H1 (cell line): Measurements from ENCODE around the gene ID2. TPM values are rescaled to one million over a fixed set of nuclear protein-coding genes. Genes with fewer than 3 reads are reported as not detected.

Experiments
- CTCF ChIA-PET: fragments of 300-600 bp; sonication (Branson Sonifier 250); formaldehyde crosslinking; loops from one replicate; lab custom pipeline; 2021; ENCODE audit not compliant: partially characterized antibody; lab: Charles Lee
- POLR2A ChIA-PET: fragments of 300-600 bp; sonication (Branson Sonifier 250); formaldehyde crosslinking; loops from one replicate; lab custom pipeline; 2021; ENCODE audit warnings: inconsistent platforms; ENCODE audit not compliant: partially characterized antibody; lab: Charles Lee
- DNase-seq, 2 experiments: peaks; one replicate each; pipeline versions ENCODE4 v3.0.0 to v3.0.0-alpha.2; 2010 to 2022; ENCODE audit warnings: low spot score in 2 of 2, low read depth in 1 of 2, mixed read lengths in 1 of 2
- FAIRE-seq: peaks from 2 replicates; lab custom pipeline; 2011; peaks lifted over from hg19 to GRCh38; lab: Jason Lieb, UNC
- H2AFZ ChIP-seq: 2 replicates; pipeline ENCODE4 v1.8.1; 2012; ENCODE audit warnings: low read length, inconsistent platforms
- H2AK5ac ChIP-seq: 2 replicates; pipeline ENCODE4 v1.6.1; 2013; ENCODE audit warnings: low read depth, low read length
- H2BK120ac ChIP-seq: replicated peaks from 2 replicates; pipeline ENCODE3; 2013; ENCODE audit warnings: low read depth, low read length, inconsistent platforms
- H2BK12ac ChIP-seq: 2 replicates; pipeline ENCODE4 v1.6.1; 2013; ENCODE audit warnings: low read depth, low read length
- H2BK15ac ChIP-seq: 2 replicates; pipeline ENCODE4 v1.6.1; 2013; ENCODE audit warnings: low read length
- H2BK20ac ChIP-seq: 2 replicates; pipeline ENCODE4 v1.6.1; 2013; ENCODE audit warnings: low read length
- H2BK5ac ChIP-seq: 2 replicates; pipeline ENCODE4 v1.6.1; 2013; ENCODE audit warnings: low read depth, low read length
- H3K14ac ChIP-seq: 2 replicates; pipeline ENCODE4 v1.6.1; 2013; ENCODE audit warnings: inconsistent platforms; ENCODE audit not compliant: insufficient read length
- H3K18ac ChIP-seq: 2 replicates; pipeline ENCODE4 v1.6.1; 2013; ENCODE audit warnings: low read length; ENCODE audit errors: extremely low read depth
- H3K23ac ChIP-seq: 2 replicates; pipeline ENCODE4 v1.6.1; 2013; ENCODE audit warnings: inconsistent platforms; ENCODE audit not compliant: insufficient read length
- H3K23me2 ChIP-seq: 2 replicates; pipeline ENCODE4 v1.6.1; 2013; ENCODE audit warnings: low read depth, low read length
- H3K27ac ChIP-seq: 2 replicates; pipeline ENCODE4 v1.6.1; 2011; ENCODE audit warnings: low read depth, low read length, inconsistent platforms
- H3K27me3 ChIP-seq, 4 experiments: replicated peaks in 1 of 4; 1 replicate in 1 of 4; 2 replicates in 3 of 4; pipeline versions ENCODE4 v1.6.1 to v1.8.1; 2011 to 2013; ENCODE audit warnings: low read length in 3 of 4, mild to moderate bottlenecking in 3 of 4, inconsistent platforms in 2 of 4, mixed read lengths in 2 of 4, moderate library complexity in 1 of 4; ENCODE audit not compliant: control insufficient read depth in 3 of 4, insufficient read depth in 3 of 4; ENCODE audit errors: extremely low read depth in 1 of 4
- H3K36me3 ChIP-seq, 4 experiments: 2 replicates each; pipeline versions ENCODE4 v1.6.1 to v1.8.1; 2011 to 2013; ENCODE audit warnings: mild to moderate bottlenecking in 4 of 4, low read length in 3 of 4, moderate library complexity in 2 of 4, control low read depth in 1 of 4, inconsistent platforms in 1 of 4; ENCODE audit not compliant: insufficient read depth in 4 of 4, control insufficient read depth in 2 of 4
- H3K4ac ChIP-seq: replicated peaks from 2 replicates; pipeline ENCODE3; 2013; ENCODE audit warnings: low read length, low read depth, mixed read lengths, inconsistent platforms; ENCODE audit not compliant: insufficient read length
- H3K4me1 ChIP-seq, 4 experiments: replicated peaks in 1 of 4; 1 replicate in 1 of 4; 2 replicates in 3 of 4; pipeline versions ENCODE4 v1.6.1 to v1.8.1; 2011 to 2013; ENCODE audit warnings: low read length in 3 of 4, inconsistent platforms in 2 of 4, mixed read lengths in 1 of 4; ENCODE audit not compliant: insufficient read depth in 4 of 4, control insufficient read depth in 3 of 4
- H3K4me2 ChIP-seq, 2 experiments: 2 replicates each; pipeline versions ENCODE4 v1.6.1 to v1.8.1; 2011 to 2013; ENCODE audit warnings: low read depth in 2 of 2, low read length in 2 of 2, control low read depth in 1 of 2, inconsistent platforms in 1 of 2, mild to moderate bottlenecking in 1 of 2; ENCODE audit not compliant: insufficient read depth in 1 of 2
- H3K4me3 ChIP-seq, 4 experiments: fragments of 200-600, 300-600 bp in 1 of 4; sonication (generic), shearing (Covaris generic), sonication (Bioruptor Twin) in 1 of 4; 2 replicates each; pipeline versions ENCODE4 v1.5.1 to v1.8.1; 2011 to 2016; ENCODE audit warnings: low read length in 4 of 4, low read depth in 3 of 4, control low read depth in 2 of 4, inconsistent platforms in 2 of 4, mild to moderate bottlenecking in 2 of 4, mixed read lengths in 1 of 4, moderate library complexity in 1 of 4; ENCODE audit not compliant: insufficient read depth in 2 of 4; ENCODE audit errors: extremely low read depth in 1 of 4
- H3K56ac ChIP-seq: replicated peaks from 2 replicates; pipeline ENCODE3; 2013; ENCODE audit warnings: low read depth, mild to moderate bottlenecking, mixed read lengths, low read length, inconsistent platforms; ENCODE audit not compliant: insufficient read length
- H3K79me1 ChIP-seq: 2 replicates; pipeline ENCODE4 v1.6.1; 2013; ENCODE audit warnings: low read depth, low read length, control low read depth
- H3K79me2 ChIP-seq, 2 experiments: 2 replicates each; pipeline versions ENCODE4 v1.6.1 to v1.8.1; 2012 to 2013; ENCODE audit warnings: low read length in 2 of 2, mild to moderate bottlenecking in 2 of 2, inconsistent platforms in 1 of 2; ENCODE audit not compliant: insufficient read depth in 2 of 2, control insufficient read depth in 1 of 2
- H3K9ac ChIP-seq, 4 experiments: replicated peaks in 1 of 4; 1 replicate in 1 of 4; 2 replicates in 3 of 4; pipeline versions ENCODE4 v1.6.1 to v1.8.1; 2011 to 2013; ENCODE audit warnings: low read depth in 3 of 4, low read length in 3 of 4, control low read depth in 2 of 4, mild to moderate bottlenecking in 2 of 4, moderate library complexity in 2 of 4, inconsistent platforms in 1 of 4; ENCODE audit errors: extremely low read depth in 1 of 4
- H3K9me3 ChIP-seq, 2 experiments: 2 replicates each; pipeline versions ENCODE4 v1.6.1 to v1.8.1; 2012 to 2013; ENCODE audit warnings: mild to moderate bottlenecking in 2 of 2, moderate library complexity in 2 of 2, control low read depth in 1 of 2, inconsistent platforms in 1 of 2, low read depth in 1 of 2, low read length in 1 of 2, mixed read lengths in 1 of 2; ENCODE audit not compliant: insufficient read depth in 2 of 2
- H4K20me1 ChIP-seq, 2 experiments: replicated peaks in 1 of 2; 2 replicates each; pipeline versions ENCODE3 to v1.8.1; 2011 to 2013; ENCODE audit warnings: inconsistent platforms in 2 of 2, low read length in 2 of 2, mild to moderate bottlenecking in 1 of 2; ENCODE audit not compliant: insufficient read depth in 2 of 2, control insufficient read depth in 1 of 2
- H4K5ac ChIP-seq: 2 replicates; pipeline ENCODE4 v1.6.1; 2013; ENCODE audit warnings: low read length, low read depth, mixed read lengths, inconsistent platforms; ENCODE audit not compliant: insufficient read length
- H4K8ac ChIP-seq: 2 replicates; pipeline ENCODE4 v1.8.0; 2013; ENCODE audit warnings: mild to moderate bottlenecking, moderate library complexity, low read length, inconsistent platforms; ENCODE audit not compliant: insufficient read depth; ENCODE audit errors: extremely low read depth
- H4K91ac ChIP-seq: replicated peaks from 2 replicates; pipeline ENCODE3; 2013; ENCODE audit warnings: low read length, mixed read lengths, inconsistent platforms; ENCODE audit not compliant: insufficient read length
- JUND ChIP-seq: IDR thresholded peaks from 2 replicates; pipeline ENCODE4 v1.6.1; 2011; ENCODE audit warnings: mild to moderate bottlenecking, improper control_type of control experiment, low read length
- WGBS, 2 experiments: shearing (Covaris generic) in 1 of 2; methylation state at CpG; one replicate each; pipeline versions ENCODE4 v1.1.6 to v1.1.7; 2013 to 2015; ENCODE audit warnings: low lambda C conversion rate in 2 of 2, mixed read lengths in 2 of 2, inconsistent platforms in 1 of 2, low coverage in 1 of 2, missing lambda C conversion rate in 1 of 2; ENCODE audit not compliant: insufficient replicate concordance in 2 of 2, insufficient coverage in 1 of 2, insufficient read length in 1 of 2; ENCODE audit errors: extremely low coverage in 1 of 2, missing lambda C conversion rate in 1 of 2; 5-methylcytosine and 5-hydroxymethylcytosine counted together
- polyA plus RNA-seq, 7 experiments: library from polyadenylated mRNA; depleted of rRNA in 3 of 7; stranded (reverse) in 5 of 7; unstranded in 2 of 7; fragments of >200 nt in 5 of 7; fragments of 200-250 nt in 2 of 7; gene quantifications; 1 replicate in 5 of 7; 2 replicates in 1 of 7; 4 replicates in 1 of 7; pipeline versions ENCODE4 v1.2.1 to v1.2.3, GENCODE V29; 2011 to 2013; ENCODE audit warnings: missing spikeins in 2 of 7, mixed read lengths in 2 of 7
- total RNA-seq: library from RNA; stranded (reverse); fragmentation: NEBNext Ultra II Directional; extraction: Animal tissue kit (Norgen Biotek cat#: 25700); gene quantifications from 2 replicates; pipeline ENCODE4 v1.2.1, GENCODE V29; 2021

ID2 gene
- total and polyA plus RNA-seq, 2 of the 8 experiments (the other 6 are each of a cell fraction or from before 2014, with no cell fraction given): 36.7 to 214 TPM

- Histone ChIP-seq H2BK5ac (no peak overlapping the region), H3K56ac (no peak overlapping the region), H2AK5ac (no peak overlapping the region), H2BK15ac (no peak overlapping the region), H3K36me3 (no peaks in the 10 kb centered on the region), H3K4ac (no peak overlapping the region), H4K5ac (no peak overlapping the region), H2BK20ac (no peak overlapping the region), H3K79me1 (no peaks in the 10 kb centered on the region), H2BK120ac (no peak overlapping the region), H3K27ac (no peak overlapping the region), H2AFZ (no peak overlapping the region), H3K9ac (no peak overlapping the region), H3K23ac (no peak overlapping the region), H3K14ac (no peak overlapping the region), H3K79me2 (no peaks in the 10 kb centered on the region), H3K4me3 (no peak overlapping the region), H3K23me2 (no peaks in the 10 kb centered on the region), H3K9me3 (no peaks in the 10 kb centered on the region), H2BK12ac (no peak overlapping the region), H4K8ac (peak overlapping the region; percentile 30; the same call in 1 of the 2 replicates), H3K4me2 (no peak overlapping the region), H3K4me1 (peaks cover 0 to 3% (median 0%) of the 10 kb centered on the region in 4 experiments; a peak in 1 of 7 replicates), H4K20me1 (no peaks in the 10 kb centered on the region), H3K18ac (no peak overlapping the region; the same call in 1 of the 2 replicates), H4K91ac (no peak overlapping the region), H3K27me3 (peaks cover 0 to 2% (median 0%) of the 10 kb centered on the region in 4 experiments; a peak in 1 of 7 replicates)
- WGBS, 2 experiments: 96% methylated on average over 9 of the region's 10 CpGs; no CpG with 5 or more reads in 1 of the 2 experiments
- ChIA-PET POLR2A (interaction anchor here (0.9 to 1.5 kb wide), 2 partner anchors 20 to 23 kb away, joined by 3 to 4 read pairs; partner anchors contain the start of gene ID2), CTCF (interaction anchor here (1.0 kb wide), 1 partner anchor 10 kb away, joined by 3 read pairs; no protein-coding TSS in a partner anchor)
- no peak for DNase-seq
- TF ChIP-seq JUND: no peak
- FAIRE-seq: no peak
These were observed 22.6 kb upstream of the ID2 start for GRCh38 chr2:8659092-8659734.
